GM19372 (cell line): ENCODE measurements around the gene MYH10.

Experiments
- ATAC-seq: cut with Tn5 transposase; IDR thresholded peaks from one replicate; pipeline ENCODE4 v1.9.1; 2021; ENCODE audit warnings: mild to moderate bottlenecking, low read depth, moderate library complexity; ENCODE audit not compliant: unreplicated experiment

Gene MYH10

GRCh38 chr17:8479431-8479947, 151.0 kb downstream of the MYH10 start:
- no peak for ATAC-seq

DNA sequence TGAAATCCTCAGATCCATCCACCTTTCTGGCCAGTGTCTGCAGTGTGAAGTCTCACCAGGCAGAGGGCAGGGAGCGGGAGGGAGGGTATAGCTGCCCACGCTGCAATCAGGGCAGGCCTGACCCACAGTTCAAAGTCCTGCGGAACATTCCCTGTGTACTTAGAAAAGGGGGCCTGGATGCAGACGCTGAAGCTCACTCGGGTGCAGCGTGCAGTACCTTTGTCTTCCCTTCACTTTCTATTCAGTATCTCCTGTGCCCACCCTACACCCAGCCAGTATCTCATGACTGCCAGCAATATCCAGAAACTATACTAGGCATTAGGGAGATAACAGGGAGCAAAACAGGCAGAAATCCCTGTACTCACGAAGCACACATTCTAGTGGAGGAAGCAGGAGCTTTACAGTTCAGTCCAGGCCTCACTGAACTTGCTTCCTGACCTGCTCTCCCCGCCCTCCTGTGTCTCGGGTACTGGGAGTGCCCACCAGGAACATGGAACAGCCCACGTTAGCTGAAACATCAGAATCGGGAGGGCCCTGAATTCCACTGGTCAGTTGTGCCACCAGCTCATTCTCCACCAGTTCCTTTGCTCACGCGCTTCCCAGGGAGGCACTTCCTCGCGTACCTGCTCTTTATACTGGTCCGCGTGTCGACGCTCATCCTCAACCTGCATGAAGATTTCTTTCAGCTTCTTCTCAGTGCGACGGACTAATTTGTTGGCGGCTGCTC, 152.6 kb downstream of the MYH10 start:
- ATAC-seq = no peak

- no peak for ATAC-seq
Observed at GRCh38 chr17:8477171-8477570, 153.4 kb downstream of the MYH10 start.

GRCh38 chr17:8476741-8477140, 153.8 kb downstream of the MYH10 start:
- no peak for ATAC-seq

DNA sequence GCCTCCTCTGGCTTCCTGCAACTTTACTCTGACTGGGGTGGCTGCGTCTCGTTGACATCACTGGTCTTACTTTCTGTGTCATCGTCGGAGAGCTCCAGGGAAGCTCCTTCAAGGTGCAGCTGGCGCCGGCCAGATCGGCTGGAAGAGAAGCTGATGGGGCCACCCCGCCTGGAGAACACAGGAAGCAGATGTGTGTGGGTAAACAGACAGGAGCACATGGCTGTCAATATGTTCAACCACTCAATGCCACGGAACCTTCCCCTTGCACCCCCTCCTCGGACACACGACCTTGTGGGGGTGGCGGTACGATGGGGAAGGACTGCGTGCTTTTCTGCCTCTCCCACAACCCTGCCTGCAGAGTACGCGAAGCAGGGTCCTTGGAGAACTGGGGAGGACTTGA, 154.7 kb downstream of the MYH10 start:
- ATAC-seq = no peak

- ATAC-seq = no peak
Observed at GRCh38 chr17:8475227-8475626, 155.3 kb downstream of the MYH10 start.

DNA sequence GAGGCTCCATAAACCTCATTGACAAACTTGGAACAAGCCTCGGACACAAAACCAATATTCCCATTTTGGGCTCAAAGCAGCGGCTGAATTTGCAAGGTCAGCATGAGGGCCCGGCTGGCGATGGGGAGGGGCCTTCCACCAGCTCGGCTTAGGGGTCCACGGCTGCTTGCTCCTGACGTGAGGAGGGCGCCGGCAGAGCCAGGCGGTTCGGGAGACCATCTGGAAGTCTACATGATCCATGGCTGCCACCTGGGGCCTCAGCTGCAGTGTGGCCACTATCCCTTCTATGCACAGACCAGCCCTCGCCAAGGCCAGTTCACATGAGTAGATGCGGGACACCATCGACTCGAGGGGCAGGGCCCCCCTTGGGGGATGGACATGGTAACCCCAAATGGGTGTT, 155.7 kb downstream of the MYH10 start:
- ATAC-seq = no peak

DNA sequence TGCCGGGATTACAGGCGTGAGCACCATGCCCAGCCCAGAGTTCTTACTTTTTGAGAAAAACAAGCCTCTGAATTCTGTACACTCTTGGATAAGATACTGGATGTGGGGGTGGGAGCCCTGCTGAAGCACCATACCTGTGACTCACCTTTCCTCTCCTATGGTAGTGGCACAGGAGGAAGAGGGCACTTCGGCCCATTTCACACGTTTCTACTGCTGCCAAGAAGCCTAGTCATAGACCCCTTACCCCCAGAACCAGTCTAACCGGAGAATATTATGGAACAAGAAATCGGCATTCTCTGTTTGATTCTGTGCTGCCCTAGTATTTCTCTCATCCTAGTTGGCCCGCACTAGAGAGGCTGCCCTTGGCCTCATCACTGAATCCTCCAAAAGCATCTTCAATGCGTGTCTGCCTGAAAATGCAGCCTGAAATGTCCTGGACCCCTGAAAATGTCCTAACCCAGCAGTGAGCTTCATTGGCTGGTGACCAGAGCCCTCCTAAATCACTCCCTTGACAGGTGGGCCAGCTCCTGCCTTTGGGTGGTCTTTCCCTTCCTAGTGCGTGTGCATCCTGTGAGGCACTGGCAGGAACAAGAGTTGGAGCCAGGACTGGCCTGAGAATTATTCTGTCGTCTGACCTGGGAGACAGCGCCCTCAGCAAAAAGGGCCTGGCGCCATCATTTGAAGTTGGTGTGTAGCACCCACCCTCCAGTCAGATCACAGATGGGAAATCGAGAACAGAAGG, 156.9 kb downstream of the MYH10 start:
- ATAC-seq = no peak

DNA sequence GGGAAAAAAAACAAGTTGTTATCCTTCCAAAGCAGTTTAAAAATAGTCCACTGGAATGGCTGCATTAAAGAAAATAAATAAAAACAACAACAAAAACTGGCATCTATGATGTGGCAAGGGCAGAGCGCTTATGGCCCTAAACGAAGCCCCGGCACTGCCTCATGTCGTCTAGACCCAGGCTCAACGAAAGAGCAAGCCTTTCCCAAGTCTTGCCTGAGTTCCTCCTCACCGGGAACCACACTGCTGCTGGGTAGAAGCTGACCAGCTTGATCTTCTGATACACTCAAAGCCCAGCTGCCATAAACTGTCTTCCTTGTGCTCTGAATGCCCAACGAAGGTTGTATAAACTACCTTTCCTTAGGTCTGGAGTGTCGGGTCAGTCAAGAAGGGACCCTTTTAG, 157.9 kb downstream of the MYH10 start:
- no peak for ATAC-seq

DNA sequence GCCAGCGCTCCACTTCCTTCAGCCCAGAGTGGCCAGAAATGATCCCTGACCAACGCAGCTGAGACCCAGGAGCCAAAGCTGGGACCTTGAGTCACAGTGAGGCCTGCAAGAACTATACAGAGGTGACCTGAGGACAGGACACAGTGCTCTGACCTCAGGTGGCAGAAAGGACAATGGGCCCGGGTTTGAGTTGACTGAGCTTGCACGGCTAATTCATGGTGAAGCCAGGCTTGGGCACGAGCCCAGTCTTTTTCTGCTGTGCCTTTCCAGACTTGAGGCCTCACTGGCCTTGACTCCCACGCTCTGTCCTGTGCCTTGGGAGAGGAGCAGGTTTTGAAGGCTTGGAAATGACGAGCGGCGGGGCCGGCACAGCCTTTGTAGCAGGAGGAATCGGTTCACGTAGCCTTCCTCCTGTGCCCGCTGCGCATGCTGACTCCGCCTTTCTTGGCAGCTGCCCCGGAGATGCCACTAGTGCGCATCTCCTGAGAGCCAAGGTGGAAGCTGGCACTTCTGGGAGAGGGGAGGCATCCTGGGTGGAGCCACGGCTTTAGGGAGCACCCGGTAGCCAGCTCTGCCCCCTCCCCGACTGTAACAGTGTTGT, 160.0 kb downstream of the MYH10 start:
- ATAC-seq = no peak

DNA sequence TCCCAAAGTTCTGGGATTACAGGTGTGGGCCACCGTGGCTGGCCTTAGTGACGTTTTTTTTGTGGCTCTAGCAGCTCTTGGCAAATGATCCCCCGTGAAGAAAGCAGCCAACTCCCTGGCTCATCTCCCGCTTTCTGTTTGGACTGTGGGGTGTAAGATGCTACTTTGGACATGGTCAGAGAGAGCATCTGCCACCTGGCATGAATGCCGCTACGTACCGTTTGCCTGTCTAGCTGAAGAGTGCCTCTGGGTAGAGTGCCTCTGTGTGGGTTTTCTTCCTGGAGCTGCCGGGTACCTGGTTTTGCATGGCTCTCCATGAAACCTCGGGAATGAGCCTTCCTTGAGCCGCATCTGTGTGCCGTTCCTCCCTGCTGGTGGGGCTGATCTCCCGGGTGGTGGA, 160.6 kb downstream of the MYH10 start:
- no peak for ATAC-seq

DNA sequence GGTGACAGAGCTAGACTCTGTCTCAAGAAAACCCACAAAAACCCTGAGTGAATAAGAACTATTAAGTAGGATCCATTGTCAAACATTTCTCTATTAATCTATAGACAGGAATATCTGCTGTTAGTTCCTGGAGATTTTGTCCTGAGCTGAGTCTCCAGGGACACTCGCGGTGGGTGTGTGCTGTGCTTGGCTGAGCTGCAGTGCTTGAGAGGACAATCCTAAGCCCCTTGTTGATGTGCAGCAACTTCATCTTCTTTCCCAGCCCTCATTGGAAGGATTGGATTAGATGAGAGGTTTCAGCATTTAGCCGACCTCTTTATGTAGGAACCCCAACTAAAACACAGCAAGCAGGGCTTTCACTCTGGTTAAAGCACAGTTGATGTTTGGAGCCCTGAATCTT, 161.5 kb downstream of the MYH10 start:
- ATAC-seq = no peak

DNA sequence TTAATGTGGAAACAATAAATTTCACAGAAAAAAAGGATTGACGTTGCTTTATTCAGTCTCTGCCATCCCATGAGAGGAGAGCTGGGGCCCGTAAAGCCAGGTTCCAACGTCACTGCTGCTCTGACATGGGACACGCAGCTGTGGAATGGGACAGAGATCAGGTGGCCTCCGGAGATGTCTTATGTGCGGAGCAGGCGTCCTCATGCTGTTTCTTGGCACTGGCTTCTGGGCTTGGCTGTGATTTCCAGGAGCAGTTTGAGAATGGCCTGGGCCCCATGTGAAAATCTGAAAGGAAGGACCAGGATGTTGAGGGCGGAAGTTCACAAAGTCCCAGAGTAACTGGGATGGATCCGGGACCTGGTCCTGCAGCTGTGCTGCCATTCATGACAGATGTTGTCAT, 162.4 kb downstream of the MYH10 start:
- ATAC-seq = no peak

GRCh38 chr17:8467527-8467926, 163.0 kb downstream of the MYH10 start:
- ATAC-seq = no peak

DNA sequence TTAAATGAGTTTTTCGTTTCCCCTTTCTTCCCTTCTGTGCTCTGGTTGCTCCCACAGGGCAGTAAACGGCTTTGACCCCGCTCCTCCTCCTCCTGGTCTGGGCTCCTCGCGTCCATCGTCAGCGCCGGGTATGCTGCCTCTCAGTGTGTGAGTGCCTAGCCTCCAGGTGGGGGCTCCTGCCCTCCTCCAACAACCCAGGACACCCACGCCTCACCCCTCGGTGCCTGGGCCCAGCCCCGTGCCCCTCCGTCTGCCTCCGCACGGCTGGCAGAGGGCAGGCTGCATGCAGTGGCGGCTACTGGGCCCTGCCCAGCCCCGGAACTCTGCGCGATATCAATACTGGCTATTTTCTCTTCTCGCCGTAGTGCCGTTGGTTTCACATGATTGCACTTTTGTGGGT, 163.7 kb downstream of the MYH10 start:
- no peak for ATAC-seq

DNA sequence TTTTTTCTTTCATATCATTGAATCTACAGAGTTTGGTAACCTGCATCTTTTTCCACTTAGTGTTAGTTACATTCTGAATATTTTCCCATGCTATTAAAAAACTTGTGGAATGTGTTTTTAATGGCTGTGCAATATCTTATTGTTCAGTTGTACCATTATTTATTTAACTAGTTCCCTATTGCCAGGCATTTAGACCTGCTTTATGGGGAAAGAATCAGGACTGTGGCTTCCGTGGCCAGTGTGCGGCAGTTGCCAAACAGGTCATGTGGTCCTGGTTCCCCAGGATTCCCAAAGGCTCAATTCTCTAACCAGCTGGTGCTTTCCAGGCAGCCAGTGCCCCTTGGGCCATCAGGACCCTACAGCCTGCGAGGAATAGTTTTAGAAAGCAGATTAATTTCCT, 164.1 kb downstream of the MYH10 start:
- no peak for ATAC-seq

GRCh38 chr17:8465759-8466158, 164.8 kb downstream of the MYH10 start:
- no peak for ATAC-seq

GRCh38 chr17:8465356-8465755, 165.2 kb downstream of the MYH10 start:
- ATAC-seq = no peak

DNA sequence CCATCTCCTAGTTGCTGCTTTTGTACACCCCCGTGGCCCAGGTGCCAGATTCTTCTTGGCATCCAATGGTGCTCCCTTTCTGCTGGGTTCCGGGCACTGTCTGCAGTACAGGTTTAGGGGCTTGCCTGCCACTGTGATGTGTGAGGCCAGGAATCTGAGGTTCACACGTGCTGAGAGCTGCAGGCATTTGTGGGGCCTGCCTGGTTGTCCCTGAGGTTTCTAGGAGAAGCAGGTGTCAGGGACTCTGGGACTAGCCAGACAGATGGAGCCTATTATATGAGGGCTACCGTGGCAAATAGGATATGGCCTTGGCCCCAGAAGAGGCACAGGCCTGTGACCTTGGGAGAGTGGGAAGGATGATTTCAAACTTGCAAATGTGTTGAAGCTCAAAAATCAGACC, 165.6 kb downstream of the MYH10 start:
- ATAC-seq = no peak

DNA sequence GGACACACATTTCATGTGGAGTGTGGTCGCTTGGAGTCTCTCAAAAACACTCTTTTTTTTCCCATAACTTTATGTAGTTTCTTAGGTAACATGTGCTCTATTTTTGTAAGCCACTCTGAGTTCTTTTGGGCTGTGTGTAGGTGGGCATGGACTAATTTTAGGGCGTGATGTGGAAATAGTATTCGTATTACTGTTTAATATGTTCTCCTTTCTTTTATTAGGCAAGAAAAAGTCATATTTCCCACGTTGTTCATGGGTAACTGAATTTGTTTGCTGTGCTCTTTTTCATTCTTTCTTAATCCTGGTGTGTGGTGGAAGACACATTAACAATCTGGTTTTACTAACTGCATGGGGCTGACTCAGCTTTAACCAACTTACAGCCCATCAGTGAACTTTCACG, 167.4 kb downstream of the MYH10 start:
- ATAC-seq = no peak

GRCh38 chr17:8462564-8462963, 168.0 kb downstream of the MYH10 start:
- ATAC-seq = no peak

DNA sequence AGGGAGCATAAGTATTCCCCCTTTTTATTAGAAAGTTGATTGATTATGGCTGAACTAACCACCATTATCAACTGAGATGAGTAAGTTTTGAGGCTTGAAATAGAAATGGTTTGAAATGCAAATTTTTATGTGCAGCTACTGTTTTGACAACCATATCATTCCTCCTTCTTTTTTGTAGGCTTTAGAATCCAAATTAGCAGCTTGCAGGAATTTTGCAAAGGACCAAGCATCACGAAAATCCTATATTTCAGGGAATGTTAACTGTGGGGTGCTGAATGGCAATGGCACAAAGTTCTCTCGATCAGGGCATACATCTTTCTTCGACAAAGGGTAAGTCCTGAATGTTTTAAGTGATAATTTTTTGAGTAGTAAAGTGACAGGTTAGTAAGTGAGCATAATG, 170.7 kb downstream of the MYH10 start:
- no peak for ATAC-seq
